ENCODE results near the gene HSPH1.

Gene HSPH1

DNA sequence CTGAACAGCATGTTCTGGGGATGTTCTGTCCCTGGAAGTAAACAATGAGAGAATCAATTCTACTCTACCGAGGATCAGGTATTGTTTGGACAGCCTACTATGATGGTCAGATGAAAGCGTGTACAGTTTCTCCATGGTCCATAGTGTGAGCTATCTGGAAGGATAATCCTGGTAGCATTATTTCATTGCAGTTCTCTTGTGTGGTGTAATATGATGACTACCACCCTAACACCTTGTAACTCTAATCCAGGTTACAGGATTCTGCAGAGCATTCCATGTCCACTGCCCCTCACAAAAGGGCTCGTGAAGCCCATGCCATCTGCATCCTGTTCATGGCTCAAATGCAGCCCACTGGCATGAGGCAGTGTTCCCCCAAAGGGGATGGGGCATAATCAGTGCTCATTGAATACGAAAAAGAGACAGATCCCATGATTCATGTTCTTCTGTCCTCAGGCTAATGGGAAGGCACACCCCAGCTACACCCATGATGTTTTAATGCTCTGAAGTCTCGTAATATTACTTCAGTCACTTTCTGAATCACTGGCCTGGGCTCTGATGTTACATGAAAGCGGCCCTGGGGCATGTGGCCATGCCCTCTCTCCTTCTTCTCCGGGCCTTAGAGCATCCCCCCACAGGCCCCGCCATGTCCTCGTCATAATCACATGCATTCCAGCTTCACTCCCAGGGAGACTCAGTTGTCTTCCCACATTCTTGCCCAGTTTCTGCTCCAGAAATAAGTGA, 68.4 kb downstream of the HSPH1 start:
- no peak for DNase-seq

DNA sequence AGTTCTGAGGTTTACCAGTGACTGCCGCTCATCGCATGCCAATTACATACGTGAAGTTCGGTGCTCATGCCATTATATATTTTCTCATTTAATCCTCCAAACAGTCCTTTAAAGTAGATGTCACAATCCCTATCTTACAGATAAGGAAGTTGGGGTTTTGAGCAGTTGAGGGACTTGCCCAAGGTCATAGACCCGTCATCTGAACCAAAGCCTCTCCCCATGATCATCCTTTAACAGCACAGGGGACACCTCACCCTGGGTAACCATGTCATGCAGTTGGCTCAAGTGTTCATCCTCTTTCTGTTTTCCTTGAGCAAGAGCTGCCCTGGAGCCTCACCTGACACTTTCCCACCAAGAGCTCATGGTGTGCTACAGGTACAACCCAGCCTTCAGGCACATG, 69.1 kb downstream of the HSPH1 start:
- DNase-seq: peak; percentile 46

GRCh38 chr13:31090961-31091624, 70.6 kb downstream of the HSPH1 start:
- peak; percentile 12 for DNase-seq

- DNase-seq: no peak
Observed at GRCh38 chr13:31090096-31090495, 71.6 kb downstream of the HSPH1 start.

DNA sequence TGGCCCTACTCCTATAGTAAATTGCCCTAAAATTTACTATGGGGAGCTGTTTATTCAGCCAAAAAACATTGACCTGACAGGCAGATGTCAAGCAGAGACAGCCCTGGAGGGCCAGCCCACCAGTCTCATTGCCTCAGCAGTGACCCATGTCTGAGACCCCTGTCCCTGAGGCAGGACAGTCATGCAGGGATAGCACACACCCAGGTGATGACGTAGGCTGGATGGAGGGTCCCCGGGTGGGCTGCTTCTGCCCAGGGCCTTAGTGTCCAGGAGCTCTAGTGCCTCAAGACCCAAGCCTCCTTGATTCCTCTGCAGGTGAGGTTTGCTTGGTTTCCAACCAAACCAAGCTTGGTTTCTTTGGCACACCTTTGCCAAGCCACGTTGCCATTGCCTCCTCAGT, 72.1 kb downstream of the HSPH1 start:
- no peak for DNase-seq

- DNase-seq: no peak
Observed at GRCh38 chr13:31088826-31089420, 72.8 kb downstream of the HSPH1 start.

All from suppressor macrophage treated with lipopolysaccharide for 4 hours (primary cell).